GM20000 (cell line): ENCODE results near the gene VOPP1.

Experiments used
- DNase-seq: peaks from one replicate; pipeline ENCODE4 v3.0.0; 2012; ENCODE audit warnings: low spot score
- TF ChIP-seq, protein P1 (sequence below): IDR thresholded peaks from 2 replicates; pipeline ENCODE4 v1.5.1; 2012; ENCODE audit warnings: mild to moderate bottlenecking, control low read depth; ENCODE audit errors: extremely low read depth, missing control alignments

The VOPP1 gene

DNA sequence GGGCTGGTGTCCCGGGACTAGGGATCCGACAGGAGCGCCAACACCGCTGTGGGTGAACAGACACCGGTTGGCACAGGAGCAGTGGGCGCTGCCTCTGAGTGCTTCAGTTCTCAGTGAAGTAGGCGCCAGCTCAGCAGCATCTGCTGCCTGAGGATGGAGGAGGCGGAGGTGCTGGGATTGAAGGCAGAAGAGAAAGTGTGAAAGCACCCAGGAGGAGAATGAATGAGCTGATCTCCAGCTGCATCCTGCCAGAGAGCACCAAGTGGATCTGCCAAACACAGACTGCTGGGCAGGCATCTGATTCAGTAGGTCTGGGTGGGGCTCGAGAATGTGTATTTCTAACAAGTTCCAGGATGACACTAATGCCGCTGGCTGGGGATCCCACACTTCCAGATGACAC lies 132.7 kb downstream of the VOPP1 start:
- TF ChIP-seq, protein P1, sequence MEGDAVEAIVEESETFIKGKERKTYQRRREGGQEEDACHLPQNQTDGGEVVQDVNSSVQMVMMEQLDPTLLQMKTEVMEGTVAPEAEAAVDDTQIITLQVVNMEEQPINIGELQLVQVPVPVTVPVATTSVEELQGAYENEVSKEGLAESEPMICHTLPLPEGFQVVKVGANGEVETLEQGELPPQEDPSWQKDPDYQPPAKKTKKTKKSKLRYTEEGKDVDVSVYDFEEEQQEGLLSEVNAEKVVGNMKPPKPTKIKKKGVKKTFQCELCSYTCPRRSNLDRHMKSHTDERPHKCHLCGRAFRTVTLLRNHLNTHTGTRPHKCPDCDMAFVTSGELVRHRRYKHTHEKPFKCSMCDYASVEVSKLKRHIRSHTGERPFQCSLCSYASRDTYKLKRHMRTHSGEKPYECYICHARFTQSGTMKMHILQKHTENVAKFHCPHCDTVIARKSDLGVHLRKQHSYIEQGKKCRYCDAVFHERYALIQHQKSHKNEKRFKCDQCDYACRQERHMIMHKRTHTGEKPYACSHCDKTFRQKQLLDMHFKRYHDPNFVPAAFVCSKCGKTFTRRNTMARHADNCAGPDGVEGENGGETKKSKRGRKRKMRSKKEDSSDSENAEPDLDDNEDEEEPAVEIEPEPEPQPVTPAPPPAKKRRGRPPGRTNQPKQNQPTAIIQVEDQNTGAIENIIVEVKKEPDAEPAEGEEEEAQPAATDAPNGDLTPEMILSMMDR = no peak
- no peak for DNase-seq

DNA sequence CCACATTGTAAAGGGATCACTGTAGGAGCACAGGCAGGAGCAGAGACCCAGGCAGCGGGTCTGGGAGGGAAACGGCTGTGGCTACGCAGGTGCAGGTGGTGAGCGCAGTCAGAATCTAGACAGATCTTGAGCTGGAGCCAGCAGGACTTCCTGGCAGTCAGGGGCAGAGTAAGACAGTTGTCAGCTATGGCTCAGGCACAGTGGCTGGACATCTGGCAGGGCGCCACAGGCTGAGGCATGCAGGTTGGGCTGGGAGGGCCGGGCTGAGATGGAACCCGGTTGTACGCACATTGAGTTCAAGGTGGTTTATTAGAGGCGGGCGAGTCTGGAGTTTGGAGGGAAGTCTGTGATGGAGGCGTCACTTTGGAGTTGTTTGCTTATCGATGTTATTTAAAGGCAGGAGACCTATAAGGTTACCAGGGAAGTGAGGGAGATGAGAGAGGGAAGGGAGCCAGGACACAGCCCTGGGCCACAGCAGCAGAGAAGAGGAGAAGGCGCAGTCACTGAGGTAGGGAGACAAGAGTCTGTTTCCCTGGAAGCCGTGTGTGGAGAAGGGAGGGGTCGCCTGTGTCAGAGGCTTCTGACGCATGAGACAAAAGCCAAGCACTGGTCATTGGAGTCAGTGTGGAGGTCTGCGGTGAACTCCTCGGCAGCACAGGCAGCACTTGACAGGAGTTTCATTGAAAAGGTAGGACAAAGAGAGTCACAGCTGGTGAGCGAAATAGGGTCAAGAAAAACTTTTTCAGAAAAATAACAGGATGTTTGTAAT lies 133.4 kb downstream of the VOPP1 start:
- TF ChIP-seq, protein P1 = no peak
- no peak for DNase-seq

DNA sequence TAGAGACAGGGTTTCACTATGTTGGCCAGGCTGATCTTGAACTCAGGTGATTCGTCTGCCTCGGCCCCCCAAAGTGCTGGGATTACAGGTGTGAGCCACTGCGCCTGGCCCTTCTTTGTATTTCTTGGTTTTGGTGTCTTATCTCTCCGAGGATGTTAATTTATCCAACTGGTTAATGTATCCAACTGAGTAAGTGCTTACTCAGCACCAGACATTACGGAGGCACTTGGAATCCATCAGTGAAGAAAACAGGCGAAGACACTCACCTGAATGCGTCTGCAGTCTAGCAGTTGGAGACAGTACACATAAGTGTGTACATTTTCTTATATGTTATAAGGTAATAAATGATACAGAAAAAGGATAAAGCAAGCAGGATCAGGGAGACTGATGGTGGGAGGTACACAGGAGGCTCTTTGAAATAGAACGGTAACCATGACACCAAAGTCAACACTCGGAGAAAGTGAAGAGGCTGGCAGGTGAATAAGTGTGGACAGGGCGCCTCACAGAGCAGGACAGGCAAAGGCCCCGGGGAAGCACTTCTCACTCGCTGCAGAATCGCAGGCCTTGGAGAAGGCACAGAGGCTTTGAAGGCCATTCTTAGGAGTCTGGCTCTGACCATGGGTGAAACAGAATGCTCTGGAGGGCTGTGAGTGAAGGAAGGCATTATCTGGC lies 134.1 kb downstream of the VOPP1 start:
- TF ChIP-seq, protein P1 = no peak
- DNase-seq = no peak

DNA sequence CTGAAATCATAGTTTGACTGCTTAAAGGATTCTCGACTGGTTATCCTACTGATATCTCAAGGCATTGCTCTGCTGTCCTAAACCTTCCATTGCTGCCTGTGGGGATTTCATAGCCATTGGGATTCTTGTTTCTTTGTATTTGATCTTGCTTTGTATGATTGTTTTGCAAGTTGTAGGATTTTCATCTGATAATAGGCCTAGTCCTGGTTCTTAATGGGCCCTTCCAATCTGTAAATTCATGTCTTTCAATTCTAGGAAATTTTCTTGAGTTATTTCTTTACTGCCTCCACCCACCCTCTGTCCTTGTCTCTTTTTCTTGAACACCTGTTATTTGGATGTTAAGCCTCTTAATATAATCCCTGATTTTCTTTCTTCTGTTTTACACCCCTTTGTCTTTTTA lies 134.9 kb downstream of the VOPP1 start:
- TF ChIP-seq, protein P1 = no peak
- no peak for DNase-seq

DNA sequence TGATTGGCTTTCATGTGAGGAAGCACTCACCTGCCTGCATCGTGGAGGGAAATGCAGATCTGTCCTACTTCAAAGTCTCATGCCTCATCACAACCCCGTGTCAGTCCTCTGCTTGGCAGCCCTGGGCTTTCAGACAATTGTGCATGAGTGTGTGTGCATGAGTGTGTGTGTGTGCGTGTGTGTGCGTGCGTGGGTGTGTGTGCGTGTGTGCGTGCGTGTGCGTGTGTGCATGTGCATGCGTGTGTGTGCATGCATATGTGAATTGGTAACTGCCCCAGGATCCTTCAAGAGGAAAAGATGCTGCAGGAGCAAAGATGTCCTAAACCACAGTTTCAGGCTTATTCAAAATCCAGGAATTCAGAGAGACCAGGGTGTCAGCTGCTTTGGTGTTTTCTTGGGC lies 135.8 kb downstream of the VOPP1 start:
- DNase-seq = no peak
- TF ChIP-seq, protein P1 = no peak

DNA sequence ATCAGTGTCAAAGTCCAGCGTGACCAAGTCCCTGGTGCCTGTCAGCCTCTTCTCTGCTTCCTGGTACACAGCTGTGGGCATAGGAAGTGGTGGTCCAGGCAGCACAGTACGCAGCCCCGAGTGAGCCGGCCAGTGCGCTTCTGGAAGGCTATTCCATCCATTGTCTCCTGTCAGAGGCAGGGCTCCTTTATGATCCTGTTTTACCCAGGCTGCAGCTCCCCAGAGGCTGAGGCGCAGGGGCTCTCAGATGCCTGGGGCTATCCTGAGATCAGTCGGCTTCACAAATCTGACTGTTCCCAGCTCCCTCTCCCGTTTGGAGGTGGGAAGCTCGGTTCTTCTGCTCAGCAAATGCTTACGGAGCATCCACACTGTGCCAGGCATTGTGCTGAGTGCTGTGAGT lies 136.8 kb downstream of the VOPP1 start:
- DNase-seq = no peak
- TF ChIP-seq, protein P1 = no peak
